OCI-LY3 (cell line): Measurements from ENCODE around the gene NCKAP5.

Experiments
- H2AFZ ChIP-seq: fragments of 200-600, 300-600 bp; shearing (Covaris generic); 2 replicates; pipeline ENCODE4 v1.6.0; 2014; ENCODE audit warnings: antibody characterized with exemption, low read depth, low read length
- H3K27ac ChIP-seq: fragments of 200-600, 300-600 bp; sonication (generic); 2 replicates; pipeline ENCODE4 v1.5.1; 2014; ENCODE audit warnings: mild to moderate bottlenecking, low read length, moderate library complexity, mixed read lengths
- H3K27me3 ChIP-seq: fragments of 200-600, 300-600 bp; sonication (generic); 2 replicates; pipeline ENCODE4 v1.6.1; 2014; ENCODE audit warnings: low read depth, low read length, mixed read lengths
- H3K36me3 ChIP-seq: fragments of 200-600, 300-600 bp; sonication (generic); replicated peaks from 2 replicates; pipeline ENCODE3; 2014; ENCODE audit warnings: low read depth, low read length, mixed read lengths
- H3K4me1 ChIP-seq: fragments of 300-600, 200-600 bp; sonication (generic); 2 replicates; pipeline ENCODE4 v1.6.1; 2014; ENCODE audit warnings: low read length, mixed read lengths
- H3K4me2 ChIP-seq: fragments of 200-600, 300-600 bp; sonication (generic); 2 replicates; pipeline ENCODE4 v1.6.1; 2014; ENCODE audit warnings: low read length, mixed read lengths
- H3K4me3 ChIP-seq: fragments of 300-600, 200-600 bp; sonication (generic); 2 replicates; pipeline ENCODE4 v1.5.1; 2014; ENCODE audit warnings: antibody characterized with exemption, mild to moderate bottlenecking, low read length, moderate library complexity
- H3K79me2 ChIP-seq: fragments of 300-600, 200-600 bp; shearing (Covaris generic); 2 replicates; pipeline ENCODE4 v1.6.1; 2014; ENCODE audit warnings: mild to moderate bottlenecking, low read length, mixed read lengths
- H3K9ac ChIP-seq: fragments of 300-600, 200-600 bp; shearing (Covaris generic); 2 replicates; pipeline ENCODE4 v1.6.0; 2014; ENCODE audit warnings: mild to moderate bottlenecking, low read length, moderate library complexity
- H3K9me3 ChIP-seq: fragments of 200-600, 300-600 bp; shearing (Covaris generic); 2 replicates; pipeline ENCODE4 v1.6.1; 2014; ENCODE audit warnings: low read length, mixed read lengths; ENCODE audit not compliant: insufficient read depth
- H4K20me1 ChIP-seq: fragments of 200-600, 300-600 bp; sonication (generic); 2 replicates; pipeline ENCODE4 v1.6.1; 2016; ENCODE audit warnings: low read length, mixed read lengths; ENCODE audit not compliant: insufficient read depth
- EZH2phosphoT487 ChIP-seq: fragments of 200-600 bp; shearing (Covaris generic); IDR thresholded peaks from 2 replicates; pipeline ENCODE4 v1.6.1; 2018; ENCODE audit warnings: antibody characterized with exemption, mixed run types, low read depth
- TF ChIP-seq, protein P1 (sequence below): fragments of 200-600, 300-600 bp; sonication (generic); IDR thresholded peaks from 2 replicates; pipeline ENCODE4 v1.5.1; 2014; ENCODE audit warnings: antibody characterized with exemption, low read length, low read depth

NCKAP5 gene

DNA sequence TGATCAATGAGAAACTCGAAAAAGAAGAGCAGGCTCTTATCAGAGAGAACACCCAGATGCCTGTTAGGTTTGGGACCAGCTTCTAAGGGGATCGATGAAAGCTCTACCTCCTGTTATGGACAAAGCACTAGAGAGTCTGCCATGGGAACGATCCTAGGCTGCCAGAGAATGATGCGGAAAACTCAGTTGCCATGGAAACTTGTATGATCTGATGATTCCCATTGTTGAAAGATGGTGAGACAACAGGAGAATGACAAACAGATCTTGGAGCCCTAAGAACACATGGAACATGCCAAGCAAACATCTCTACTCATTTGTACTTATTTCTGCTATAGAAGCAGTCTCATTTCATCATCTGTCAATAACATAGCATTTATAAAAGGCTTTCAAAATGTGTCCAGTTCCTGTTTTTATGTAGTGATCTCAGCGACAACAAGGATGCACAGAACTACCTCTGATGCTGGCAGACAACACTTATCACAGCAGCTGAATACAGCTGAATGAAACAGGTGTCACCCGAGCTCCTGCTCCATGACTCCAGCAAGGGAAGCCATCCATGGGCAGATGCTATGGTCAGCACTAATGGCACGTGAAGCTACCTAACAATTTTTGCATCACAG lies 59.6 kb downstream of the NCKAP5 start:
- no peaks in the 10 kb centered on the region for H3K4me1 ChIP-seq
- no peaks in the 10 kb centered on the region for H3K9me3 ChIP-seq
- H3K27ac ChIP-seq, result no peak overlapping the region
- no peaks in the 10 kb centered on the region for H3K36me3 ChIP-seq
- TF ChIP-seq, protein P1, sequence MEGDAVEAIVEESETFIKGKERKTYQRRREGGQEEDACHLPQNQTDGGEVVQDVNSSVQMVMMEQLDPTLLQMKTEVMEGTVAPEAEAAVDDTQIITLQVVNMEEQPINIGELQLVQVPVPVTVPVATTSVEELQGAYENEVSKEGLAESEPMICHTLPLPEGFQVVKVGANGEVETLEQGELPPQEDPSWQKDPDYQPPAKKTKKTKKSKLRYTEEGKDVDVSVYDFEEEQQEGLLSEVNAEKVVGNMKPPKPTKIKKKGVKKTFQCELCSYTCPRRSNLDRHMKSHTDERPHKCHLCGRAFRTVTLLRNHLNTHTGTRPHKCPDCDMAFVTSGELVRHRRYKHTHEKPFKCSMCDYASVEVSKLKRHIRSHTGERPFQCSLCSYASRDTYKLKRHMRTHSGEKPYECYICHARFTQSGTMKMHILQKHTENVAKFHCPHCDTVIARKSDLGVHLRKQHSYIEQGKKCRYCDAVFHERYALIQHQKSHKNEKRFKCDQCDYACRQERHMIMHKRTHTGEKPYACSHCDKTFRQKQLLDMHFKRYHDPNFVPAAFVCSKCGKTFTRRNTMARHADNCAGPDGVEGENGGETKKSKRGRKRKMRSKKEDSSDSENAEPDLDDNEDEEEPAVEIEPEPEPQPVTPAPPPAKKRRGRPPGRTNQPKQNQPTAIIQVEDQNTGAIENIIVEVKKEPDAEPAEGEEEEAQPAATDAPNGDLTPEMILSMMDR, result no peak
- TF ChIP-seq EZH2phosphoT487, result no peak
- no peak overlapping the region for H2AFZ ChIP-seq
- H3K9ac ChIP-seq, result no peak overlapping the region
- no peaks in the 10 kb centered on the region for H3K79me2 ChIP-seq
- H4K20me1 ChIP-seq, result no peaks in the 10 kb centered on the region
- H3K27me3 ChIP-seq, result no peaks in the 10 kb centered on the region
- H3K4me2 ChIP-seq, result no peak overlapping the region
- H3K4me3 ChIP-seq, result no peak overlapping the region

DNA sequence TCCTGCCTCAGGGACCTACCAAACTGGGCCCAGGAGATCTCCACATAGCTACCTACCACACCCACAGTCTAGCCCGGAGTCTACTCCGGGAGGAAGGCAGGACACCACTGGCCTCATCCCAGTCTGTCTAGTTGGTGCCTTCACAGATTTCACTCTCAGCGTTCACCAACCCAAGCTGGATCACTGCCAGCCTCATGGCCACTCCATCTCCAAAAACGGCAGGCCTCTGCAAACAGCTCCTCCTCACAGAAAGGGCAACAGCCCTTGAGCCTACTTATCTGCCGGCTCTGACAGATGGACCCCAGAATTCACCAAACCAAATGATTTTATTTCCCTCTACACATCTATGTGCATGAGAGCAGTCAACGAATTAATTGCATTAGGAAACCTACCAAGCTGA lies 61.3 kb downstream of the NCKAP5 start:
- Histone ChIP-seq H3K4me2 (no peak overlapping the region), H3K27me3 (no peaks in the 10 kb centered on the region), H3K27ac (no peak overlapping the region), H2AFZ (no peak overlapping the region), H3K36me3 (no peaks in the 10 kb centered on the region), H3K79me2 (no peaks in the 10 kb centered on the region), H3K9me3 (no peaks in the 10 kb centered on the region), H3K4me3 (no peak overlapping the region), H3K9ac (no peak overlapping the region), H4K20me1 (no peaks in the 10 kb centered on the region), H3K4me1 (no peaks in the 10 kb centered on the region)
- no peak for TF ChIP-seq EZH2phosphoT487
- TF ChIP-seq, protein P1, result no peak

DNA sequence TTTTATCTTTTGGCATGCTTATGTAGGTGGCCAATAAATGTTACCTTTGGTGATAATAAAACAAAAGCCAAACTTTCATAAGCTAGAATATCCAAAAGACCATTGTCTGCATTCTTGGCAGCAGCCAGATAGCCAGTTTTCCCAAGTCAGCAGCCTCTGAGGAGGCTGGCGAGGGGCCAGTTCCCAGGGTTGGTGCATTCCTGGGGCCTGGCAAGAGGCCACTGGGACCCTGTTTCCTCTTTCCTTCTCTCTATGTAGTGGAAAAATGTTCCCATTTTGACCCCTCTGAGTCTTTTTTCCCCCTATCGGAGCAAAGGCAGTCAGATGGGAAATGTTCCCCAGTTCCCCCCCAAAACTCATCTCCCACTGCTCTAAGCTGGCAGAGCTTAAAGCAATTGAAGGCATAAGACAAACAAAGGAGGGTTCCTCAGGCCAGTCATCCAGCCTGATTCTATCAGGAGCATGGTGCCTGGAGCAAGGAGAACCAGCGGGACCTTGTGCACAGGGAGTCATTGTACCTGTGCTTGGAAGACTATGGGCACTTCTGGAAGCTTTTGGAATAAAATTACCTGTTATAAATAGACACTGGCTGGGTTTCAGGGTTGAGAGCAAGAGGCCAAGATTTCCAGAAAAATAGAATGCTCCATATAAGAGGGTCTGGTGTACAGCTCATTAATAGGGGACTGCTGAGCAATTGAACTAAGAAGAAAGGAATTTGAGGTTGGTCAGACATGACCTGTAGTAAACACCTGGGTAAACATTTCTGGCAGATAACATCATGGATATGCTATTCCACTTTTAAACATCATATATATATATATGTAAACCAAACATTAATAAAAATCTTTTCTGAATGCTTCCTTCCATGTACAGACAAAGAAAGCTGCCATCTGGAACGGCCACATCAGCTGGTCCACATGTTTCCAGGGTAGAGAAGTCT lies 63.4 kb downstream of the NCKAP5 start:
- no peak overlapping the region for H3K27ac ChIP-seq
- H3K9ac ChIP-seq, result no peak overlapping the region
- no peaks in the 10 kb centered on the region for H3K79me2 ChIP-seq

DNA sequence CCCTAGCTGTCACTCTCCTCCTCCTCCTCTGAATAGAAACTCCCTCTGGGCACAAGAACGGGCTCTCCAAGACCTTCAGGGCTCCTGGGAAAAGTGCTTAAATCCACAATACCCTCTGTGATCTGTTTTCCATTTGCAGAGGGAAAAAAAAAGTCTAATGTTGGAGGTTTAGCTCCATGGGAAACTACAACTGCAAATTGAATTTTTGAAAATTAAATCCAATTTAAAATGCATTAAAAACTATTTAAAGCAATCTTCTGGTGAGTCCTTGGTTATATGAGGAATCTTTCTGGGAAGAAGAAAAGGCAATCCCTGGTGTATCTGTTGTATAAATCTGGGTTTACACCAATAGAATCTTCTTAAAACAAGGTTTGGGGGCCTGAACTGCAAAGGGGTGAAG lies 64.3 kb downstream of the NCKAP5 start:
- peaks cover 4% of the 10 kb centered on the region for H3K27me3 ChIP-seq
- no peaks in the 10 kb centered on the region for H3K36me3 ChIP-seq
- no peak overlapping the region for H2AFZ ChIP-seq
- H3K9me3 ChIP-seq, result no peaks in the 10 kb centered on the region
- no peak overlapping the region for H3K4me3 ChIP-seq
- TF ChIP-seq, protein P1, result no peak
- TF ChIP-seq EZH2phosphoT487, result no peak
- no peak overlapping the region for H3K27ac ChIP-seq
- H3K9ac ChIP-seq, result no peak overlapping the region
- peaks cover 8% of the 10 kb centered on the region for H3K4me1 ChIP-seq
- H4K20me1 ChIP-seq, result no peaks in the 10 kb centered on the region
- no peaks in the 10 kb centered on the region for H3K79me2 ChIP-seq
- no peak overlapping the region for H3K4me2 ChIP-seq

More for the DNA sequence above, 63.4 kb downstream of the NCKAP5 start:
- Histone ChIP-seq H4K20me1 (no peaks in the 10 kb centered on the region), H3K4me1 (no peaks in the 10 kb centered on the region), H3K9me3 (no peaks in the 10 kb centered on the region), H3K36me3 (no peaks in the 10 kb centered on the region), H2AFZ (no peak overlapping the region), H3K27me3 (peaks cover 4% of the 10 kb centered on the region), H3K4me2 (no peak overlapping the region), H3K4me3 (no peak overlapping the region)
- TF ChIP-seq, protein P1, result no peak
- no peak for TF ChIP-seq EZH2phosphoT487
